OCI-LY3 (cell line): ENCODE data around the gene SHANK2.

Source experiments
- EZH2phosphoT487 ChIP-seq: fragments of 200-600 bp; shearing (Covaris generic); IDR thresholded peaks from 2 replicates; pipeline ENCODE4 v1.6.1; 2018; ENCODE audit warnings: antibody characterized with exemption, mixed run types, low read depth
- TF ChIP-seq, protein P1 (sequence below): fragments of 200-600, 300-600 bp; sonication (generic); IDR thresholded peaks from 2 replicates; pipeline ENCODE4 v1.5.1; 2014; ENCODE audit warnings: antibody characterized with exemption, low read length, low read depth

DNA sequence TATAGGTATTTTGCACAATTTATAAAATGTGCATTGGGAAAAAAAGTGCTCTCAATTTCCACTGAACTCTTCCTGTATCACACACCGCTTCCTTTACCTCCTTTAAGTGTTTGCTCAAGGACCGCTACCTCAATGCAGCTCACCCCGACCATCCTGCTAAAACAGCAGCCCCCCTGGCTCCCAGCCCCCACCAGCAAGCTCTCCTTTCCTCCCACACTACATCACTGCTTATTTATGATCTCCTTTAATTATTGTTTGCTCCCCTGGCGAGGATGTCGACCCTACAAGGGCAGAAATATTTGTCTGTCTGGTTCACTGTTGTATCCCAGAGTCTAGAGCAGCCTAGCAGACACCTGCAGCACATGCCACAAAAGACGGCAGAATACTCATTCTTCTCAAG is 10.0 kb downstream of the SHANK2 start:
- TF ChIP-seq, protein P1, sequence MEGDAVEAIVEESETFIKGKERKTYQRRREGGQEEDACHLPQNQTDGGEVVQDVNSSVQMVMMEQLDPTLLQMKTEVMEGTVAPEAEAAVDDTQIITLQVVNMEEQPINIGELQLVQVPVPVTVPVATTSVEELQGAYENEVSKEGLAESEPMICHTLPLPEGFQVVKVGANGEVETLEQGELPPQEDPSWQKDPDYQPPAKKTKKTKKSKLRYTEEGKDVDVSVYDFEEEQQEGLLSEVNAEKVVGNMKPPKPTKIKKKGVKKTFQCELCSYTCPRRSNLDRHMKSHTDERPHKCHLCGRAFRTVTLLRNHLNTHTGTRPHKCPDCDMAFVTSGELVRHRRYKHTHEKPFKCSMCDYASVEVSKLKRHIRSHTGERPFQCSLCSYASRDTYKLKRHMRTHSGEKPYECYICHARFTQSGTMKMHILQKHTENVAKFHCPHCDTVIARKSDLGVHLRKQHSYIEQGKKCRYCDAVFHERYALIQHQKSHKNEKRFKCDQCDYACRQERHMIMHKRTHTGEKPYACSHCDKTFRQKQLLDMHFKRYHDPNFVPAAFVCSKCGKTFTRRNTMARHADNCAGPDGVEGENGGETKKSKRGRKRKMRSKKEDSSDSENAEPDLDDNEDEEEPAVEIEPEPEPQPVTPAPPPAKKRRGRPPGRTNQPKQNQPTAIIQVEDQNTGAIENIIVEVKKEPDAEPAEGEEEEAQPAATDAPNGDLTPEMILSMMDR: no peak
- no peak for TF ChIP-seq EZH2phosphoT487
